Renal pelvis (tissue), 4 donors: ENCODE results near the gene KCNQ2. TPM values are rescaled to one million over a fixed set of nuclear protein-coding genes. Genes with fewer than 3 reads are reported as not detected.

ENCODE experiments used
- DNase-seq: peaks from one replicate; pipeline ENCODE4 v3.0.0-alpha.2; 2013
- polyA plus RNA-seq, 3 donors: library from polyadenylated mRNA; unstranded; fragments of 120-200 nt; gene quantifications; one replicate each; pipeline ENCODE4 v1.2.1, GENCODE V29; 2013; ENCODE audit not compliant: insufficient read length in 3 of 3

KCNQ2 gene
- polyA plus RNA-seq, 3 donors, result 7.1 to 8.9 (median 8.1) TPM

DNA sequence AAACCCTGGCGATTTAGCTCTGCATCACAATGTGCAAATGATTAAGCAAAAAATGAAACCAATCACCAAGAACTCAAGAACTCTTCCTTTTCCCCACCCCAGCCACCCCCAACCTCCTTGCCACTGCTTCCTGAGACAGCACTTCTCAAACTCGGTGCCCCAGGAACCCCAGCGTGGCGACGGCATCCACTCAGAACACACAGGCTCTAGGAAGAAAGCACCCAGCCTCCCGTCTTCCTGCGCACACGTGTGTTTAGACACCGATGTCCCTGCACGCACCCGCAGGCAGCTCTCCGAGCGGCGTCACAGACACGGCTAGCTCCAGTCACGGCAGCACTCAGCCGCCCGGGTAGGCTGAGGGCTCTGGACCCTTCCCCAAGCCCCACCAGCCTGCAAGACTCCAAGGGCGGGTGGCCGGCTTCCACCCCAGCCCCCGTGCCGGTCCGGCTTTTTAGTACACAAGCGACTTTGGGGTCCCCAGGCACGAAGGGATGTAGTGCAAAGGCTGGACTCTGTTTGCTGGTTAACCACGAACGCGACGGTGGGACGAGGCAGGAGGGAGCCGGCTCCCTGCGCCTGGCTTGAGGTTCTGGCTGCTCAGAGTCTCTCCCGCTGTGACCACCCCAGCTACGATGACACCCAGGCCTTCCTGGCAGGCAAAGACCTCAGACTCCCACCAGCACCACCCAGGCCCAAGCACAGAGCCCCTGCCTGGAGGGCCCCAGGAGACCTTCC is 51.9 kb downstream of the KCNQ2 start:
- DNase-seq, result no peak

DNA sequence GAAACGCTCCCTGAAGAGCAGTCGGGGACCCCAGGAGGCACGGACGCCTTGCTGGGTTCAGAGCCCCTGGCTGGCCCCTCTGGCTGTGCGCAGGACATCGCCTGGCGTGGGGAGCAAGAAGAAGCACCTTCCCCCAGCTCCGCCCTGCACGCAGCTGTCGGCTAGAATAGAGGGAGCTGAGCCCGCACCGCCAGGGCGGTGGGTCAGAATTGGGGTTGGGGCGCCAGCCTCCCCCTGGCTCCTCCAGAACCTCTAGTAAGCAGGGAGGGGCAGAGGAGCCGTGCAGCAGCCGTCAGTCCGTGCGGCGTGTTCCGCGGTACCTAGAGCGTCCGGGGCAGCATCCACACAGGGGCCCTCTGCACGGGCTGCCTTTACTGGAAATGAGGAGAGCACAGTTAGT is 53.2 kb downstream of the KCNQ2 start:
- DNase-seq, result no peak

DNA sequence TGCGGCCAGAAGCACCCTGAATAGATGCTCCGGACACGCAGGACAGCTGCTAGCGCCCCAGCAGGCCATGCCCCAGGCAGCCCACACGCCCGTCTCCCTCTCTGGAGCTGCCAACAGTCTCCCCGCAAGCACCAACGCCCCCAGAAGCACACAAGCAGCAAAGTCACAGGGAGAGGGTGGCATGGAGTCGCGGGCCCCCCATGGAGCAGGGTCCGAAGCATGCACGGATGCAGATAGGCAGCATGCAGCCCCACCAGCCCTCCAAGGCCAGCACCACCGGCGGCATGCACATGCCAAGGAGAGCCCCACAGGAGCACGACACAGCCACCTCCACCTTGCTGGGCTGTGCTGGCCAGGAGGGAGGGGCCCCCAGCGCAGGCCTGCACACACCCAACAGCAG is 53.8 kb downstream of the KCNQ2 start:
- no peak for DNase-seq

DNA sequence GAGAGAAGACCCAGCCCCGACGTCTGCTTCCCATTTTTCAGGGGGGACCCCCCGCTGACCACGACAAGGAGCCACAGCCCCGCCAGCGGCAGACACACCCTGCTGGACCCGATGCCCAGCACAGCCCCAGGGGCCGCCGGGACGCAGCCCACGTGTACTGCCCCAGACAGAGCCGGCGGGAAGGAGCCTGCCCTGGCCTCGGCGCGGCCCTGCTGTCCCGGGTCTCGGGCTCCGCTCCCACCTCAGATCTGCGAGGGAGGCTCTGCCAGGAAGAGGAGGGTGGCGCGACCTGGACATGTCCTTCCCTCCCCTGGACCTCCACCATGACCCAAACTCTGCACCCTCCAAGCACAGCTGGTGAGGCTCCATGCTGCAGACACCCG is 54.7 kb downstream of the KCNQ2 start:
- DNase-seq, result no peak

DNA sequence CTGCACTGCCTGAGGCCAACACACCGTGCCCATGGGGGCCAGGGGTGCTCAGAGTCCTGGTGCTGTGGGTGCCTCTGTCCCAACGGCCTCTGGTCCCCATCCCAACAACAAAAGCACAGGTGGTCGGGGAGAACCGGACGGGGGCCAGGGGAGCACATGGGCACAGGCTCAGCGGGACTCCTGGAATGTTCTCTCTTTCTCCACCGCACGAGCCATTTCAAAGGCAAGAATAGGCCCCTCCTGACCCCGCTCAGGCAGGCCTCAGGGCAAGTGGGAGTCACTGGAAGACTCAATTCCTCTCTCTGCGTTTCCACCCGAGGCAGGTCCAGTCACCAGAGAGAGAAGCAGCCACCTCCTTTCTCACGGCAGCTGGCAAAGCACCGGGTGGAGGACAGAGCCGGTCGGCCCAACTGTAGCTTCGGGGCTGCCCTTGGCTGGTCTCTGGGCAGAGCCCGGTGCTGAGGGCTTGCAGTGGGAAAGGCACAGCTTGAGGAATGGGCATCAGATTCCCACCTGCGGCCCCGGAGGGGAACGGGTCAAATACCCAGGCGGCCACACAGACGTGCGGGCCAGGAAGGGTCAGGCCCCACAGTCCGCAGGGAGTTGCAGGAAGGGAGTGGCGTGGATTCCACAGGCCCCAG is 55.2 kb downstream of the KCNQ2 start:
- DNase-seq, result no peak

DNA sequence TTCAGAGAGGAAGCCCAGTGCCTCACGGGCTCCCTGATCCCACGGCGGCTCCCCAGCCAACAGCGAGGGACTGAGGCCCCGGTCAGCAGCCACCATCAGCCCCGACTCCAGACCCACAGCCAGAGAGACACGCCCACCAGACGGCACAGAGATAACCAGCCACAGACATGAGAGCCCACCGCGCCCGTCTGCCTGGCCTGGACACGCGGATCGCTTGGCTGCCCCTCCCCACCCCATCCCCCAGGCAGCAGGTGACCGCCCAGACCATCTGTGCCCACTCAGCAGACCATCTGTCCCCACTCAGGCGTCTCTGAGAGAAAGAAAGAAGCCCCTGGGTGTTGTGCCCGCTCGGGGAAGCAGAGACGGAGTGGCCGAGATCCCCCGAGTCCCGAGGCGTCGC is 55.8 kb downstream of the KCNQ2 start:
- no peak for DNase-seq

DNA sequence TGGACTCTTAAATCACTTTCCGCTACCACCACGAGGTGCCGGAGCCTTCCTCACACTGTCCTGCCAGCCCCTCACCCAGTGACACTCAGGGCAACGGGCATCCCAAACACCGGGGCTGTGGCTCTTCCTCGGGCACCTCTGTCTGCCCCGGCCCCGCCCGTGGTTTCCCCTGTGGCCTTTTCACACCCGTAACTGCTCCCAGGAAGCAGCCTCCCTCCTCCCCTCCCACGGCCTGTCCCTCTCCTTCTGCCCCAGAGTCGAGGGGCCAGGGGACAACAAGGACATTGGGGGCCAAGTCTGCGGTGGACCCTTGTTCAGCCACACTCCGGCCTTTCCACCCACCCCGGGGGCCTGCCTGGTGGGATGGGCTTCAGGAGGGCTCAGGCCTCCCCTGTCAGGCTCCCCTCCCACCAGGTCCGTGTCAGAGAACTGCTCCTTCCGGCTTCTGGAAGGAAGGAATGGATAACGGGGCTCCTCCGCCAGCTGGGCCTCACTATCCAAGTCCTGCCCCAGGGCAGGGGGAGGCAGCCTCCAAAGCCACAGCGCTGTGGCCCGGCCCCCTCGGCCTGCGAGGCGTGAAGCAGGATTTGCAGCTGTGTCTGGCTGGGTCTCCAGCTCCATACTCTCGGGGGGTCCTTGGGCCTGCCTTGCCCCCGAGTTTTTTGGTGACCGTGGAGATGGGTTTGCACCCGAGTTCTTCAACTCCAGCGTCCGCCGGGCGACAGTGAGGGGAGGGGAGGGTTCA is 56.6 kb downstream of the KCNQ2 start:
- DNase-seq, result no peak

DNA sequence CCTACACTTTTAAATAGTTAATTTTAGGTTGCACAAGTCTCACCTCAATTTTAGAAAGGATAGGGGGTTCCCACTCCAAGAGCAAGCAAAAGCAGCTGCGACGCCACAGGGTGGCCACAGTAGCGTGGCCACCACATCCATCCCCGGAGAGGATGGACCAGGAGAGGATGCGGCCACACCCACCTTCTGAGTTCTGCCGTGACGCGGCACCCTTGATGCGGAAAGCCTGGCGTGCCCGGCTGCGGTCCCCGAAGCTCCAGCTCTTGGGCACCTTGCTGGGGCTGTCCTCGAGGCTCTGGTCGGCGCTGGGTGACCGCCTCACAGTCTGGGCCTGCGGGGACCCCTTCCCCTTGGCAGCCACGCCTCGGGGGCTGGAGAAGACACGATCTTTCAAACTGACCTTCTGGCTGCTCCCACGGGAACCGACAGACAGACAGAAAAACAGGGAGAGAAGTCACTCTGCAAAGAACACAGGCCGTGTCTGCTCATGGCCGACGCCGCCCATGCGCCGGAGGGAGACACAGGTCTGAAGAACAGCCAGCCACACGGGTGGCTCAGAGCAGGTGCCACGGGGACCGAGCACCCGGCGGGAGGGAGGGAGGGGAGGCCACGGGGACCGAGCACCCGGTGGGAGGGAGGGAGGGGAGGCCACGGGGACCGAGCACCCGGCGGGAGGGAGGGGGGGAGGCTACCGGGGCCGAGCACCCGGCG is 57.6 kb downstream of the KCNQ2 start:
- no peak for DNase-seq

DNA sequence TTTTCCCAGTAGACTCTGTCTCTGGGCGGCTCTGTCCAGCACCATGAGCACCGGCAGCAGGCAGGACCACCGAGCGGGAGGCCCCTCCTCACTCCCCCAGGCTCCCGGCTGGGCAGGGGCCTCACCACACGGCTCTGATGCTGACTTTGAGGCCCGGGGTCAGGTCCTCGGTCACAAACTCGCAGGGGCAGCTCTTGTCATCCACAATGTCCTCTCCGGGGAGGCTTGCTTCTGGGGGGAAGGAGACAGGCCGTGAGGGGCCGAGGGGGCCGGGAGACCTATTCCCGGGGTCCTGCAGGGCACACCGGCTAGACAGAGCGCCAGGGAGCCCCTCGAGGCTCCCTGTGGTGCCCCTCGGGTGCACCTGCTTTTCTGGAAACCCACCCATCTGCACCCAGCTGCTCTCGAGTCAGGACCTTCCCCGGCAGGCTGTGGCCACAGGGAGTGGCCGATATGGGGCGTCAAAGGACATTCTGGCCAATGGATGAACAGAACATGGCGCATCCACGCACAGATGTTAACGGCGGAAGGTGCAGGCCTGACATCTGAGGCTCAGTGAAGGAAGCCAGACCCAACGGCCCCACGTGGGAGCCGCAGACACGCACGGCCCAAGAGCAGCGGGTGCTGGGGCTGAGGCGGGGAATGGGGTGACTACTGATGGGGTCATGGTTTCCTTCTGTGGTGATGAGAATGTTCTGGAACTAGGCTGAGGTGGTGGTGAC is 58.3 kb downstream of the KCNQ2 start:
- DNase-seq, result no peak

DNA sequence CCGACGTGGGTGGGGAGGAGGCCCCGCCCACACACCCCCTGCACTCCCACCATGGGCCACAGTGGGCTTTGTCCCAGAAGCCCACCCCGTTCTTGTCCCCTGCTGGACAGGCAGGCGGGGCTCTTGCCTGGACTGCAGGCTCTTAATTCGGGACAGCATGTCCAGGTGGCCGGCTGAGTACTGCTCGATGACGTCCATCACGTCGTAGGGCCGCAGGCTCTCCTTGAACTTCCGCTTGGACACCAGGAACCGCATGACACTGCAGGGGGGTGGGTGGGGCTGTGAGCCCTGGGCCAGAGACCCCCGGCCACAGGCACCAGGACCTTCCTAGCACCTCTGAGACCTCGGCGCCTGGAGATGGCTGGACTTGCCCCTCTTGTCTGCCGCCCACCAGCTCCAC is 59.1 kb downstream of the KCNQ2 start:
- DNase-seq, result no peak

DNA sequence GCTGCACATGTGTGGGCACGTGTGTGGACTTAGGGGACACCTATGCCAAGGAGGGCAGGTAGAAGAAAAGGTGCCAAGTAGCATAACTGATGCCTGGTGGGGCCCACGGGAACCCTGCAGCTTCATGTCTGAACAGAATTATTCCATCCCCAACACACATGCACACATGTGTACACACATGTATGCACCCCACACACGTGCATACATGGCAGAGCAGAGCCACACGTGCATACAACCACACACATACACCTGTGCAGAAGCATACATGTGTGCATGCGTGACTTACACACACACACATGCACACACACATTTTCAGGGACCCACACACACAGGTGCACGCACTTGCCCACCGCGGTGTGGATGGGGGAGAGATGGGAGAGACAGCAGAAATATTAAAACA is 59.6 kb downstream of the KCNQ2 start:
- DNase-seq, result no peak

DNA sequence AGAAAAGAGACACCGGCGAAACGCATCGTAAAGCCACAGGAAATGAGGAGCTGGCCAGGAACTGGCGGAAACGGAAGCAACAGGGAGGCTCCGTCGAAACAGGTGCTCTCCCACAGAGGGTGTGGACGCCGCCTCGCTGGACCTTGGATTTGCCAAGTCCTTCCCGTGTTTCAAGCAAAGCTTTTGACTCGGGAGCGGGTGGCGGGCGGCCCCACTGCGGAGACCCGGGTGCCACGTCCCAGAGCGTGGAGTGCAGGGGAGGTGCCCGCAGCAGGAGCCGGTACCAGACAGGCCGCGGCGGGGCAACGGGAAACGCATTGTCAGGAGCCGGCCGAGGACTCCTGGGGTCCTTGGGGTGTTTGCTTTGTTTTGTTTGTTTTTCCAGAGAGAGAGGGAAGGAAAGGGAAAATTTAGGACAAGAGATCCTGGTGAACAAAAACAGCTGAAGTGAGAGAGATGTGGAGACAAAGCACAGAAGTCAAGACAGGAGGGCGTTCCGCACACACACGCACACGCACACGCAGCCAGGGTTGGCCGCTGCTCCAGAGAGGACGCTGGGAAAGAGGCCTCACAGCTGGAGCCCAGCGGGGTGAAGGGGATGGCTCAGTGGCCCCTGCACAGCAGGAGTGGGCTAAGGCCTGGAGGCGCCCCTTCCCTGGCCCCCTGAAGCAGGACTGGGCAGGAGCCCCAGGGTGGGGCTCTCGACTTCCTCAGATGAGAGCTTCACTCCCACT is 60.4 kb downstream of the KCNQ2 start:
- DNase-seq, result peak; percentile 23

DNA sequence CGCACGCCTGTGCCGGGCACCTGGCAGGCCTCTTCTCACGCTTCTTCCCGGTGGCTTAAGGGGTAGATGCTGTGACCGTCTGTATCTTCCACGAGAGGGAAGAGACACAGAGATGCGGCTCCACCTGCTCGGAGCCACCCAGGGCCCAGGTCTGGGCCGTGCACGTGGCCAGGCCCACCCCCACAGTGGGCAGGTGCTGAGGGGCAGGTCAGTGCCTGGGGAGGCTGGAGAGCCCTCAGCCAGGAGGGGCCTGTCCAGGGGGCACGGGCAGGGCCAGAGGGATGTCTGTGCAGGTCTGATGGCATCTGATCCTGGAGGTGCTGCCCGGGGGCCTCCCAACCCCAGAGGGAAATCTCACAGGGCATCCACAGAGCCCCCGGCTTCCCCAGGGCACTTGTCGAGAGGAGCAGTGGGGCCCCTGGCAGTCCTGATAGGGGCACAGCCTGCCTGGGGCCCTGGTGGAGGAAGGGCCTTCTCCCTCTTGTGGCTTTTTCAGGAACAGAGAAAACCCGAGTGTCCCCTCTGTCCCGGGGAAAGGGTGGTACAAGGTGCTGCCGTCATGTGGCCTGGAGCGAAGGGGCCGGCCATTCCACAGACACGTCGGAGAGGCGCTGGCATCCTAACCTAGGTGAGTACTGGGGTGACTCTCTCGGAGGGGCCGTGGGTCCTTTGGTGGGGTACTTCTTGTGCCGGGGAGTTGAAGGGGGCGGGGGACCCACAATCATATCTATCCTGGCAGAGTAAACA is 61.1 kb downstream of the KCNQ2 start:
- no peak for DNase-seq

DNA sequence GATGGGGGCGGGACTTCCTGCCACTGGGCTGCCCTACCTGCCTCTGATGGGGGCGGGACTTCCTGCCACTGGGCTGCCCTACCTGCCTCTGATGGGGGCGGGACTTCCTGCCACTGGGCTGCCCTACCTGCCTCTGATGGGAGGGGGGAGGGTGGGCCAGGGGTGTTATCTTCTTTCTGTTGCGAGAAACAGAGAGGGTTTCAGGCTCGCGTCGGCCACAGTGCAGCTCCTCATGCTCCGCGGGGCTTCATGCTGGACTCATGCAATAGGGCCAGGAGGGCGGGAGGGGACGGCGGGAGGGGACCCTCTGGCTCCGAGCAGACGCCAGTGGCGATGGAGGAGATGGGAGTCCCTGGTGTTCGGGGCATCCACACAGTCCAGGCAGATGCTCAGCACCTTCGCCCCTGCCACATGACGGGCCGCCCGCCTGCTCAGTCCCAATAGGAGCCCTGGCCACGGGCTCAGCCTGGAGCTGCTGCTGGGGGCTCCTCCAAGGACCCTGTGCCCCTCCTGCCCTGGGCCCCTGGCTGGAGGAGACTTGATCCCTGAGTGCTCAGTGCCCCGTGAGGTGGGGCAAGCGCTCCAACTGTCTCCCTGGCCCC is 62.5 kb downstream of the KCNQ2 start:
- DNase-seq, result no peak

DNA sequence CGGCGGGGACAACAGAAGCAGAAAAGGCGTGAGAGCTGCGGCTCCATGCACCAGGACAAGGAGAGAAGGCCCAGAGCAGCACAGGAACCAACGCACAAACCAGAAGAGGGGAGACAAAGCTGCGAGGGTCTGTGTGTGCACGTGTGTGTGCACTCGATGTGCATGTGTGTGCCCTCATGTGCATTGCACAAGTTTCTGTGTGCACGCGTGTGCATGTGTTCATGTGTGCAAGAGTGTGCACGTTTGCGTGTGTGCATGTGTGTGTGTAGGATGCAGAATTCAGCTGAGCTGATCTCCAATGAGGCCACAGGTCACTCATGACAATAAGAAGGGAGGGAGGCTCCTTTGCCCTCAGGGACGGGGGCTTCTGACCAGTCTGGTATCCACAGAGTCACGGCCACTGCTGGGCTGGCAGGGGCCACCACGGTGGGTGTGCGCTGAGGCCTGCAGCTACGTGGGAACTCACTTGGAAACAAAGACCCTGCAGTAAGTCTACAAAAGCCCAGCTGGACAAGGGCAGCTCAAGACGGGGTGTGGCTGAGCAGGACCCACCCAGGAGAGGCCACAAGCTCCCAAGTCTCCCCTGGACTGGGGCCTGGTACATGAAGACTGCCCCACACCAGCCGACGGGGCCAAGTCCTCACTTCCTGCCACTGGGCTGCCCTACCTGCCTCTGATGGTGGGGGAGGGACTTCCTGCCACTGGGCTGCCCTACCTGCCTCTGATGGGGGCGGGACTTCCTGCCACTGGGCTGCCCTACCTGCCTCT is 63.2 kb downstream of the KCNQ2 start:
- no peak for DNase-seq

DNA sequence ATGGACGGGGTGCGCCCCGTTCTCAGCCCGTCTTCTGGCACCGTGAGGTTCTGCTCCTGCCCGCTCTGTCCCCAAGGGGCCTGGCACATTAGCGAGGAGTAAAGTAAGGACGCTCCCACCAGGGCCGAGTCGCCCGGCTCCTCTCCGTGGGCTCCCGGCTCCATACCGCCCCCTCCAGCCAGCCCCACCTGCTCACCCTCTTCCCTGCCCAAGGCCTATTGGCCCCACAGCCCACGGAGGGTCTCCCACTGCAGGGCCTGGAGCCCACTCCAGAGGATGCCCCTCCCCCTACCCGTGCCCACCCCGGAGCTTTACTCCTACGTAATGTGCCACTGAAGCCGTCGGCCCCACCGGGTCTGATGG is 63.8 kb downstream of the KCNQ2 start:
- no peak for DNase-seq

DNA sequence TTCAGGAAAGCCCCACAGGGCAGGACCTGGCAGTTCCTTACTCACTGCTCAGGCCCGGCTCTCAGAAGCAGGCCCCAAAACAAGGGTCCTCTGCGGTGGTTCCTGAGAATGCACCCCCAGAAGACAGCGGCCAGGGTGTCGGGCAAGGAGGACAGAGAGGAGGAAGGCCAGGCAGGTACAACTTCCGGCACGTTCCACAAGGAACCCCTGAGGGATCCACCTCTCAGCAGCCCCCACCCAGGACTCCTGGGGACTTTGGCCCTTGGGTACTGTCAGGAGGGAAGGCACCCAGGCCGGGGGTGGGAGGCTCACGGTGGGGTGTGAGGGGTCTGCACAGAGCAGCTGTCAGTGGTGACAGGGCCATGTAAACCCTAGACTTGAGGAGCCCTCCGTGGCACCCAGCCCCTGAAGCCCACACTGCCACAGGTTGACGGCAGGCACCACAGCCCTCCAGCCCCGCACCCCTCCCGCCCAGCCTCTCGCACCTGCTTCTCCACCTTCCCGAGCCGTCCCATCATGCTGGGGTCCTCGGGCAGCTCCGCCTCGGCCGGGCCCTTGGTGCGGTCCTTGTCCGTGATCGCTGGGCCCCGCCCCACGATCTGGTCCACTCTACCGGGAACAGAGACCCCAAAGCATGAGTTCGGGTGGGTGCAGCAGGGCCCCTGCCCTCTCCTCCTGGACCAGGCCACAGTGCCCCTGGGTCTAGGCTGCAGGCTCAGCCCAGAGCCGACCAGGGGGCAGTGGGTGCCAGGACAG is 64.3 kb downstream of the KCNQ2 start:
- DNase-seq, result no peak

DNA sequence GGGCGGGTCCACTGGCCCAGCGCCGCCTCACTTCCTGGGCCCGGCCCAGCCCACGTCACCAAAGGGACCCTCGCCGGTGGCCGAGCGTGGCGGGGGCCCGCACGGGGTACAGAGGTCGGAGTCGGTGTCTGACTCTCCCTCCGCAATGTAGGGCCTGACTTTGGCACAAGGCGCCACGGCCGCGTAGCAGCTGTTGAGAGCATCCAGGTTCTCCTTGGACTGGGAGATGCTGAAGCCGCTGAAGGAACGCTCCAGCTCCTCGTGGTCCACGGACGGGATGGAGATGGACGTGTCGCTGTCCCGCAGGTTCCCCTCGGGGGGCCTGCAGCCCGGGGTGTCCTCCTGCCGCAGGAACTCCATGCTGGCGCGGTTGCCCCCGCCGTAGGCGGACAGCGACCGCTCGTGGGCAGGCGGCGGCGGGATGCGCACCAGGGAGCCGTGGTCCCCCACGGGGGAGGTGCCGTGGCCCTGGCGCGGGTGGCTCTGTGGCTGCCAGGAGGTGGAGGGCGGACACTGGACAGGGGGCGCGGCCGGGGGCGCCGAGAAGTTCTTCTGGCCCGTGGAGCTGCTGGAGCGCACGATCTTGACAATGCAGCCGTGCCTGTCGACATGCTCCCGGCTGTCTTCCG is 65.7 kb downstream of the KCNQ2 start:
- no peak for DNase-seq
